ENCODE results near the gene NFKB2.

The NFKB2 gene

GRCh38 chr10:102449321-102450123 is 54.0 kb downstream of the NFKB2 start:
- H3K9me3 ChIP-seq (ENCODE audit: insufficient read depth, low read length) = no peaks in the 10 kb centered on the region
- TF ChIP-seq ZNF274 (IDR thresholded peaks at IDR 0.05; ENCODE audit: low read depth, low read length) = no peak
- TF ChIP-seq SUZ12 (IDR thresholded peaks at IDR 0.05; ENCODE audit: extremely low read depth, insufficient read depth, insufficient read length) = no peak
- TF ChIP-seq YY1 (IDR thresholded peaks at IDR 0.05; ENCODE audit: insufficient read depth, insufficient read length) = no peak
- DNase-seq (ENCODE audit: low read depth, low spot score) = no peak
- peaks cover 6% of the 10 kb centered on the region for H3K4me1 ChIP-seq (ENCODE audit: insufficient read depth, insufficient read length)
- H3K9ac ChIP-seq (ENCODE audit: insufficient read length, low read depth) = peak overlapping the region; percentile 94
- H3K27me3 ChIP-seq (ENCODE audit: insufficient read depth, insufficient read length) = no peaks in the 10 kb centered on the region
- peaks cover 5% of the 10 kb centered on the region for H3K36me3 ChIP-seq (ENCODE audit: insufficient read depth, insufficient read length, low read length)
- H3K4me3 ChIP-seq (ENCODE audit: insufficient read length, low read depth) = peak overlapping the region; percentile 84

- H3K36me3 ChIP-seq (ENCODE audit: insufficient read depth, insufficient read length, low read length) = peaks cover 5% of the 10 kb centered on the region
- no peak for DNase-seq (ENCODE audit: low read depth, low spot score)
- H3K9me3 ChIP-seq (ENCODE audit: insufficient read depth, low read length) = no peaks in the 10 kb centered on the region
- TF ChIP-seq SUZ12 (IDR thresholded peaks at IDR 0.05; ENCODE audit: extremely low read depth, insufficient read depth, insufficient read length) (no peak), ZNF274 (IDR thresholded peaks at IDR 0.05; ENCODE audit: low read depth, low read length) (no peak), YY1 (IDR thresholded peaks at IDR 0.05; ENCODE audit: insufficient read depth, insufficient read length) (no peak)
- H3K4me1 ChIP-seq (ENCODE audit: insufficient read depth, insufficient read length) = peaks cover 6% of the 10 kb centered on the region
- no peaks in the 10 kb centered on the region for H3K27me3 ChIP-seq (ENCODE audit: insufficient read depth, insufficient read length)
- peak overlapping the region; percentile 94 for H3K9ac ChIP-seq (ENCODE audit: insufficient read length, low read depth)
- H3K4me3 ChIP-seq (ENCODE audit: insufficient read length, low read depth) = peak overlapping the region; percentile 84
Observed at GRCh38 chr10:102450124-102450373, 54.5 kb downstream of the NFKB2 start.

GRCh38 chr10:102450374-102451104 is 55.0 kb downstream of the NFKB2 start:
- H3K4me3 ChIP-seq (ENCODE audit: insufficient read length, low read depth) = peak overlapping the region; percentile 84
- peak overlapping the region; percentile 94 for H3K9ac ChIP-seq (ENCODE audit: insufficient read length, low read depth)
- H3K27me3 ChIP-seq (ENCODE audit: insufficient read depth, insufficient read length) = no peaks in the 10 kb centered on the region
- H3K9me3 ChIP-seq (ENCODE audit: insufficient read depth, low read length) = no peaks in the 10 kb centered on the region
- TF ChIP-seq ZNF274 (IDR thresholded peaks at IDR 0.05; ENCODE audit: low read depth, low read length) (no peak), YY1 (IDR thresholded peaks at IDR 0.05; ENCODE audit: insufficient read depth, insufficient read length) (no peak), SUZ12 (IDR thresholded peaks at IDR 0.05; ENCODE audit: extremely low read depth, insufficient read depth, insufficient read length) (no peak)
- peaks cover 9% of the 10 kb centered on the region for H3K4me1 ChIP-seq (ENCODE audit: insufficient read depth, insufficient read length)
- no peak for DNase-seq (ENCODE audit: low read depth, low spot score)
- H3K36me3 ChIP-seq (ENCODE audit: insufficient read depth, insufficient read length, low read length) = peaks cover 5% of the 10 kb centered on the region

- DNase-seq (ENCODE audit: low read depth, low spot score) = no peak
- peak within 1 kb of the TSS; percentile 94 for H3K9ac ChIP-seq (ENCODE audit: insufficient read length, low read depth)
- no peak for TF ChIP-seq SUZ12 (IDR thresholded peaks at IDR 0.05; ENCODE audit: extremely low read depth, insufficient read depth, insufficient read length)
- no peak for TF ChIP-seq ZNF274 (IDR thresholded peaks at IDR 0.05; ENCODE audit: low read depth, low read length)
- no peak for TF ChIP-seq YY1 (IDR thresholded peaks at IDR 0.05; ENCODE audit: insufficient read depth, insufficient read length)
- H3K27me3 ChIP-seq (ENCODE audit: insufficient read depth, insufficient read length) = no peaks in the 10 kb centered on the region
- H3K9me3 ChIP-seq (ENCODE audit: insufficient read depth, low read length) = no peaks in the 10 kb centered on the region
- peaks cover 5% of the 10 kb centered on the region for H3K36me3 ChIP-seq (ENCODE audit: insufficient read depth, insufficient read length, low read length)
- H3K4me1 ChIP-seq (ENCODE audit: insufficient read depth, insufficient read length) = peaks cover 9% of the 10 kb centered on the region
- peak within 1 kb of the TSS; percentile 84 for H3K4me3 ChIP-seq (ENCODE audit: insufficient read length, low read depth)
Observed at GRCh38 chr10:102451105-102451969, 55.8 kb downstream of the NFKB2 start, which contains the start of gene C10orf95. Gene C10orf95, minus strand, starts transcription at chr10:102451543. Its CDS starts 450 bp downstream, at chr10:102451093.
